ENCODE data around the gene WAS. TPM values are rescaled to one million over a fixed set of nuclear protein-coding genes. Genes with fewer than 3 reads are reported as not detected.
"Not testable (repeated sequence)": the region's sequence is repeated elsewhere in the genome, so short reads cannot be mapped to it uniquely, and the experiment has no call there.

The WAS gene
- total RNA-seq, 1 donor from 2014 or later = 3.2 TPM

- DNase-seq (ENCODE audit: low spot score) (no peak), ATAC-seq (no peak)
Observed at GRCh38 chrX:48684134-48684533, 535 bp downstream of the WAS start.

- ATAC-seq (no peak), DNase-seq (ENCODE audit: low spot score) (no peak)
Observed at GRCh38 chrX:48685416-48685815, 1.8 kb downstream of the WAS start.

DNA sequence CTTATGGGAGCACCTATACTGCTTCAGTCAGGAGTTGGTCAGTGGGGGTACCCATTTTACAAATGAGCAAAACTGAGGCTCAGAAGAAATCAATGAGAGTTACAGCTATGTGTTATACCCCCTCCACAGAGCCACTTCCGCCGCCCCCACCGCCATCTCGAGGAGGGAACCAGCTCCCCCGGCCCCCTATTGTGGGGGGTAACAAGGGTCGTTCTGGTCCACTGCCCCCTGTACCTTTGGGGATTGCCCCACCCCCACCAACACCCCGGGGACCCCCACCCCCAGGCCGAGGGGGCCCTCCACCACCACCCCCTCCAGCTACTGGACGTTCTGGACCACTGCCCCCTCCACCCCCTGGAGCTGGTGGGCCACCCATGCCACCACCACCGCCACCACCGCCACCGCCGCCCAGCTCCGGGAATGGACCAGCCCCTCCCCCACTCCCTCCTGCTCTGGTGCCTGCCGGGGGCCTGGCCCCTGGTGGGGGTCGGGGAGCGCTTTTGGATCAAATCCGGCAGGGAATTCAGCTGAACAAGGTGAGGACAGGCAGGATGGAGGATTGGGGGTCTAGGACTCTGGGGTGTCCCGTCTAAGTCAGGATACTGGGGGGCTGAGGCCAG lies 5.0 kb downstream of the WAS start:
- DNase-seq (ENCODE audit: low spot score) = no peak
- no peak for ATAC-seq

DNA sequence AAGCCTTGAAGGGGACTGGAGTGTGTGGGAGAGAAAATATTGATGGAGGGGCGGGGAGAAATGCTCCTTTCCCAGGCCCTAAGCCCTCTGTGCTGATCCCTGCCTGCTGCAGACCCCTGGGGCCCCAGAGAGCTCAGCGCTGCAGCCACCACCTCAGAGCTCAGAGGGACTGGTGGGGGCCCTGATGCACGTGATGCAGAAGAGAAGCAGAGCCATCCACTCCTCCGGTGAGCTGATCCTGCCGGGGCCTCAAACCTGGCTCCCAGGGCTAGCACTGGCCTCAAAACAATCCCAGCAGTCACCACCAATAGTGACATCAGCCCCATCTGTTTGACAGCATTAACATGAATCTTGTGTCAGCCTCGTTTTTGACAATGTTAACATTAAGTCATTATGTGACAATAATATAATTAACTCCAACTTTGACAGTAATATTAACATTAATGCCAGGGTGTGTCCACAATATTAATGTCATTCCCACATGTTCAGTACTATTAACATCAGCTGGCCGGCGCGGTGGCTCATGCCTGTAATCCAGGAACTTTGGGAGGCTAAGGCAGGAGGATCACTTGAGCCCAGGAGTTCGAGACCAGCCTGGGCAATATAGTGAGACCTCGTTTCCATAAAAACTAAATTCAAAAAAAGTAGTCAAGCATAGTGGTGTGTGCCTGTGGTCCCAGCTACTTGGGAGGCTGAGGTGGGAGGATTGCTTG lies 5.8 kb downstream of the WAS start:
- DNase-seq (ENCODE audit: low spot score) (no peak), ATAC-seq (no peak)

- not testable (repeated sequence) for ATAC-seq; DNase-seq (ENCODE audit: low spot score)
Observed at GRCh38 chrX:48691746-48692145, 8.1 kb downstream of the WAS start.

DNA sequence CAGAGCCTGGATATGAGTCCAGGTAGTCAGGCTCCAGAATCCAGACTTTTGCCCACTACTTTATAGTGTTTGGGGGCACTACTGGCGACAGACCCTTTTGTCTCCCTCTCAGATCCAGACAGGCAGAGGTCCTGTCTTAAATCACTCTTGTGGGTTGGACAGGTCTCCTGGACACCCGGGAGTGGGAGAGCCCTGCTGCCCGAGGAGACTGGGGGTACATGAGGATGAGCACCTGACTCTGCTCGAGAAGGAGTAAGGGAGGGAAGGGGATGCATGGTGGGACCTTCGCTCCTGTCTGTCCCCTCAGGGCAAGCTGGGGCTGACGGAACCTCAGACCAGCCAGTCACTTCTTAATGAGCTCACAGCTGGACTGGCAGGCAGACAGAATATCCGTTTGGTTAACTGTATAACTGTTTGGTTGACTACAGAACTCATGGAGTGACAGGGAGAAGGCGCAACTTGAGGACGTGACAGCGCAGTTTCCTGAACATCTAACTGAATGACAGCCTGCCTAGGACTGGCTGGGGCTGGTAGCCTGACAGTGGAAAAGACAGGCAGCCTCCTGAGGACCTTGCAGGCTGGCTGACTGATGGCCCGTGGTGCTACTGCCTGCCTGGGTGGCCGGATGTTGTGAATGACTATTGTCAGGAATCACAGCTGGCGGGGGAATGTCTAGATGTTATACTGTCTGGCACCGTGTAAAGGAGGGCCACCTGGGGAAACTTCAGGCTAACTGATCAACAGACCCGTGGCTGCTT lies 11.4 kb downstream of the WAS start:
- DNase-seq (ENCODE audit: low spot score) (no peak), ATAC-seq (no peak)

DNA sequence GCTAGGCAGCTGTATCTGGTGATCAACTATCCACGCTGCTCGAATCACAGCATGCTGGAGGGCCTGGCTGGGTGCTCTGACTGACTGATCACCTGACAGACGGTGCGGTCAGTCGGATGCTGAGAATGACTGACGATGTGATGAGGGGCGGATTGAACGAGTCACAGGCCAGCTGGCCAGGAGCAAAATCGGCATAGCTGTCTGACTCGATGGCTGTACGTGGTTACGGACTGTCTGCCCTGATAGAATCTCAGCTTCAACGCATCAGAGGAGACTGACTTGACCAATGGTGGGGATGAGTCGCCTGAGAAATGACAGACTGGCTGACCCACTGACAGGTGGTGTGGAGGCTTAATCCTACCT lies 11.9 kb downstream of the WAS start:
- DNase-seq (ENCODE audit: low spot score) (no peak), ATAC-seq (no peak)

DNA sequence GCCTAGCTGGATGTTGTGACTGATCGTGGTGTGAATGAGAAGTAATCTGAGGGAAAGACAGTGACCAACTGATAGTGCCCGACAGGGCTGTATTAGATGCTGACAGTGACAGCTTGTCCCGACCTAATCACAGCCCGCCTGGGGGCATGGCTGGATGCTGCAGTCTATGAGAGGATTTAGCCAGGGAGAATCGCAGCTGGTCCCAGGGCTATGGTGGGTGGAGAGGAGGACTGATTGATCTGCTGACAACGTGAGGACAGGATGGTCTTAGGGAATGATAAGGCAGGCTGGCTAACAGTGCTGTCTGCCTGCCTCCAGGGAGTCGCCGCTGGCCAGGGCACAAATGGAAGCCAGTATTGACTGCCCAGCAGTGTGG lies 12.3 kb downstream of the WAS start:
- ATAC-seq (peak; percentile 35), DNase-seq (ENCODE audit: low spot score) (no peak)

GRCh38 chrX:48696301-48696908 lies 12.8 kb downstream of the WAS start, which contains the start of gene SUV39H1:
SUV39H1 (plus strand) TSS chrX:48696734; CDS start chrX:48696785, 51 bp downstream.
- ATAC-seq (peak; percentile 97), DNase-seq (ENCODE audit: low spot score) (peak; percentile 91)

- ATAC-seq = no peak
- DNase-seq (ENCODE audit: low spot score) = no peak
Observed at GRCh38 chrX:48696909-48697727, 13.5 kb downstream of the WAS start.

DNA sequence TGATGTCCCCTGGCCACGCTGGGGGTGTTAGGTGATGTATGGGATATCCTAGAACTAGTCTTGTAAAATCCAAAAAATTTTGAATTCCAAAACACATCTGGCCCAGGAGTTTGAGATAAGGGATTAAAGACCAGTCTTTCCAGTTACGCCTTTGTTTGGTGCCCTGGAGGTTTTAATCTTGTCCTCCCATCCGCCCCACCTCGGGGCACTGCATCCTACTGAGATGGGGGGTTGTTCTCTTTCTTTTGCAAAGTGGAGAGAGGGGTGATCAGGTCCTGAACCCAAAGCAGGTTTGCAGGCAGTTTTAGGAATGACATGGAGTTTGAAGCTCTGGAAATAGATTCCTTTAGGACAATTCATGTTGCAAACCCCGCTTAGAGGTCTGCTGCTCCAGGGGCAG lies 14.7 kb downstream of the WAS start:
- ATAC-seq = no peak
- DNase-seq (ENCODE audit: low spot score) = no peak

- no peak for DNase-seq (ENCODE audit: low spot score)
- ATAC-seq = no peak
Observed at GRCh38 chrX:48700246-48700645, 16.6 kb downstream of the WAS start.

DNA sequence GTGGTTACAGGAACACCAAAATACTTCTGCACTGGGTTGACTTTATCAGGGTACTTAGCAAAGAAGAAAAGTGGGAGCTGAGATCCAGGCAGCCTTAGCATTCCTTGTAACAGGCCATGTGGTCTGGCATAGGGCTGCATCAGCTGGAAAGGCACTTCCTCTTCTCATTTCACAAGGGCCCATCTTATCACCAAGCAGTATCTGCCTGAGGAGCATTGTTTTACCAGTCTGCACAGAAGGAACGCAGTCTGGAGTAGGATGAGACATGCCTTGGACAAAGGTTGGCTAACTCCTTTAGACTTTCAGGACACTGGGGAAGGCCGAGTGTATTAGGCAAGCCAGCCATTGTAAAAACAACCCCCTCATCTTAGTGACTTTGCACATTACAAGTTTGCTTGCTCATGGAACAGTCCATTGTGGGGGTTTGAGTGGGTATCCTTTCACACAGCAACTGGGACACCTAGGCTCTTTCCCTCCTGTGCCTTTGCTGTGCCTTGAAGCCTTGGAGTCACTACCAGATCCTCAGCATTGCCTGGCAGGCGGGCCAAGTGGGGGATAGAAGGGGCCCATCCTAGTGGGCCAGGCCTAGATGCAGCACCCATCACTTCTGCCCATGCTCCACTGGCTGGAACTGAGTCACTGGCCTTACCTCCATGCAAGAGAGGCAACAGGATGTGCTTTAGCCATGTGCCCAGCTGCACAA lies 17.5 kb downstream of the WAS start:
- ATAC-seq (no peak), DNase-seq (ENCODE audit: low spot score) (no peak)

DNA sequence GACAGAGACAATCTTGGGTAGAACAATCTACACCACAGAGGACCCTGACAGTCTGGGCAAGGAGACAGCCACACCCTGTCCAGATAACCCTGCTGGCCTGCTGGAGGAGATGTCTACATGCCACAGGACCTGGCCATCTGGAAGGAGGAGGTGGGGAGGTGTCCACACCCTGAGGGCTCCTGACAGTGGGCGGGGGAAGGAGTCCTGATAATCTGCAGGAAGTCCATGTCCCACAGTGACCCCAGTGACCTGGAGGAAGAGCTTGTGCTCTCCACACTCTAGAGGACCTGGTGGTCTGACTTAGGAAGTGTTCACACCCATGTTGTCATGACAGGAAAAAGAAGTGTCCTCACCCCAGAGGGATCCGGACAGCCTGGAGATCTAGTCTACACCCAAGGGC lies 18.4 kb downstream of the WAS start:
- DNase-seq (ENCODE audit: low spot score) = no peak

DNA sequence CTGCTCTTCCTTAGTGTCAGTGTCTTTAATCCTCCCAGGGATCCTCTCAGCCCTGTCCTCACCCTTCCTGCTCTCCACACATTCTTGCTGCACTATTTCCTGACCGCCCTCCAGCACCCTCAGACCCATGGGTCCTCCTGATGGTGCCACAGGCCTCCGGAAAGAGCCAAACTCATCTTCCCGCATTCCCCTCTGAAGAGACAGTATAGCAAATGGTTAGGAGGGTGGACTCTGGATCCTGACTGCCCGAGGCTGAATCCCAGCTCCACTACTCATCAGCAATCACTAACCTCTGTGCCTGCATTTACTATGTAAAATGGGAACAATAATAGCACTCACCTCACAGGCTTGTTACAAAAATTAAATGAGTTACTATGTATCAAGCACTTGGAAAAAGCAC lies 19.1 kb downstream of the WAS start:
- DNase-seq (ENCODE audit: low spot score) = no peak
- ATAC-seq = no peak

More for the DNA sequence above, 18.4 kb downstream of the WAS start:
- ATAC-seq = no peak

DNA sequence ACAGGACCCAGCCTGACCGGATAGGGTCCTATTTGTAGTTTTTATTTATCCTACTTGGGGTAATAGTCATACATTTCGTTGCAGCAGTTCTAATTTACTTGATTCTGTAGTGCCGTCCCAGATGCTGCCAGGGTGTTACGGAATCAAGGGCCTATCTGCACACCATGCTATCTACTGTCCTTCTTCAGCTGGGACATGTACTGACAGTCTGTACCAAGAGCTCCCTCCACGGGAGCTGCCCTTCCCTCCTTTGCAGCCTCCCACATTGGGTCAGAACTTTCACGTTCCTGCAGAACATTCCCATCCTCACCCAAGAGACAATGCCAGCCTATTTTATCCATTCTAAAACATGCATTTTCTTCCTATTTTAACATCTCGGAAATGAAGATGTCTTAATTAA lies 19.6 kb downstream of the WAS start:
- DNase-seq (ENCODE audit: low spot score) = no peak
- no peak for ATAC-seq

DNA sequence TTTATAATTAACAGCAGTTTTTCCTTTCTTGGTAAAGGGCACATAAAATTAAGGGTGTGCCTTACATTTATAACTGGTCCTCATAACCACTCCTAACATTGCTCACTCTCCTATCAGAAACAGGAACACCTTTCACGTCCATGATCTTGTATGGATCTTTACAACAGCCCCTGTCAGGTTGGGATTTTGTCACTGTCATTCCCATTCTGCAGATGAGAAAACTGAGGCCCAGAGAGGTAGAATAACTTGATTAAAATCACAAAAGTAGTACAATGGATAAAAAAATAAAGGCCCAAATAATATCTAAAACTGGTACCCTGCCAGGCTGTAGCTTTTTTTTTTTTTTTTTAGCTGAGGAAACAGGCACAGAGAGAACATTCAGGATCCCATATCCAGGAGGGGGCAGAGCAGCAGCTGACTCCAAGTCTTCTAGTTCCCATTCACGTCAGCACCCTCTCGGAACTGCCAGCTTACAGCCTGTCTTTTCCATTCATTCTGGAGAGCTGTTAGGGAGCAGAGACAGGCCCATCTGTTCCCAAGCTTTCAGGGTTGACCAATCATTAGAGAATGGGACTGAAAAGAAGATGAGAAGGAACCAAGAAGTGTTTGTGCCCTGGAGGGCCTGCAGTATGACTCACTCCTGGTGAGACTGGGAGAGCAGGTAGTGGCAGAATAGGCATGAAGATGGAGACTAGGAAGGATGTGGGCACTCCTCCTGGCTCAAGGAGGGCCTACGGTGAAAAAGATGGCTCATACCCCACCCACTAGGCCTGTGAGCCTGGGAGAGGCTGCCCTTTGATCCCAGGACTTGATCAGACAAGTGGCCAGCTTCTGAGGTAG lies 20.3 kb downstream of the WAS start:
- ATAC-seq (peak; percentile 44), DNase-seq (ENCODE audit: low spot score) (no peak)

DNA sequence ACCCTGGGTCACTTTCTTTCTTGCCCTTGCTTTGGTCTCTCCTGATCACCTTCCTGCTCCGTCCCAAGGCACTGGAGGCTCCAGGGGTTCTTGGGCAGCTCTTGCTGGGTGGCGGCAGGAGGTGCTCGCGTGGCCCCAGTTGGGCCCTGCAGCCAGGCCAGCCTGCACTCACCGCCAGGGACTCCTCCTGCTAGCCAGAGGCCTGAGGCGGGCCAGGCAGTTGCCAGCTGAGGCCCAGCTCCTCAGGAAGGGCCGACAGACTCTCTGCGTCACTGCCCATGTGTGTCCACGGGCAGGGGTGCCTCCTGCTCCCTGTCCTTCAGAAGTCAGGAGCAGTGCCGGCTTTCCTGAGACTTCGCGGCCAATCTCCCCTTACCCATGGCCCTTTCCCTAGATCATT lies 22.3 kb downstream of the WAS start:
- ATAC-seq = no peak
- DNase-seq (ENCODE audit: low spot score) = no peak

DNA sequence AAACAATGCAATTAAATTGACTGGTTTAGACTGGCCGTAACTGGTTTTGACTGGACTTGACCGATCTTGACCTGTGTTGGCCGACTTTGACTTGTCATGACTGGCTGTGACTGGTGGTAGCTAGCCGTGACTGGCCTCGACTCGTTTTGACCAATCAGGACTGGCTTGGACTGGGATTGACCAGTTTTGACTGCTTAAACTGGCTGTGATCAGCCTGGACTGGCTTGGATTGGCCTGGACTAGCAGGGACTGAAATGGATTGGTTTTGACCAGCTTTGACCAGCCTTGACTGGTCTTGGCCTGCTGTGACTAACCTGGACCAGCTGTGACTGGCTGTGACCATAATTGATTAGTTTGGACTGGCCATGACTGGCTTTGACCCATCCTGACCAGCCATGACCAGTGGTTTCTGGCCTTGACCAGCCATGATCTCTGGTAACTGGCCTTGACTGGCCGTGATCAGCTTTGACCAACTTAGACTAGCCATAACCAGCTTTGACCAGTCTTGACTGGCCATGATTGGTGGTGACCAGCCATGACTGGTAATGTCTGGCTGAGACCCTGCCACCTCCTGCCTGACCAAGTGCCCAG lies 26.0 kb downstream of the WAS start:
- DNase-seq (ENCODE audit: low spot score) (no peak), ATAC-seq (no peak)

Data from left lobe of liver (tissue), 2 donors.